Fibroblast of villous mesenchyme (primary cell): ENCODE results near the gene POU2F2. TPM values are rescaled to one million over a fixed set of nuclear protein-coding genes. Genes with fewer than 3 reads are reported as not detected.

Experiments
- DNase-seq: peaks from one replicate; pipeline ENCODE4 v3.0.0-alpha.2; 2010; ENCODE audit warnings: low read depth
- H3K4me3 ChIP-seq: 2 replicates; pipeline ENCODE4 v1.5.1; 2011; ENCODE audit warnings: low read depth, mild to moderate bottlenecking, low read length
- CTCF ChIP-seq: IDR thresholded peaks from 2 replicates; pipeline ENCODE4 v1.5.1; 2012; ENCODE audit warnings: low read depth, mild to moderate bottlenecking, low read length; ENCODE audit not compliant: insufficient read depth
- total RNA-seq: library from RNA; depleted of rRNA; stranded (reverse); fragments of >200 nt; gene quantifications from 2 replicates; pipeline ENCODE4 v1.2.3, GENCODE V29; 2012

The POU2F2 gene
- total RNA-seq, 1 donor: 1.3 TPM

- DNase-seq: no peak
These were observed 36.4 kb downstream of the POU2F2 start for GRCh38 chr19:42095814-42096230.

GRCh38 chr19:42095142-42095813, 37.0 kb downstream of the POU2F2 start:
- TF ChIP-seq CTCF: no peak
- H3K4me3 ChIP-seq: no peak overlapping the region
- no peak for DNase-seq

More at GRCh38 chr19:42095814-42096230, 36.4 kb downstream of the POU2F2 start:
- no peak for TF ChIP-seq CTCF
- no peak overlapping the region for H3K4me3 ChIP-seq

GRCh38 chr19:42093926-42094325, 38.3 kb downstream of the POU2F2 start:
- TF ChIP-seq CTCF: no peak
- DNase-seq: no peak
- no peak overlapping the region for H3K4me3 ChIP-seq

- DNase-seq: no peak
These were observed 38.7 kb downstream of the POU2F2 start for GRCh38 chr19:42093505-42093904.

GRCh38 chr19:42092350-42092749, 39.9 kb downstream of the POU2F2 start:
- no peak for DNase-seq
- peak; percentile 53 for TF ChIP-seq CTCF
- no peak overlapping the region for H3K4me3 ChIP-seq

More at GRCh38 chr19:42093505-42093904, 38.7 kb downstream of the POU2F2 start:
- TF ChIP-seq CTCF: no peak
- H3K4me3 ChIP-seq: no peak overlapping the region

- no peak for TF ChIP-seq CTCF
- no peak for DNase-seq
- H3K4me3 ChIP-seq: no peak overlapping the region
These were observed 40.5 kb downstream of the POU2F2 start for GRCh38 chr19:42091742-42092141.

GRCh38 chr19:42091300-42091699, 40.9 kb downstream of the POU2F2 start:
- TF ChIP-seq CTCF: no peak
- DNase-seq: no peak
- H3K4me3 ChIP-seq: no peak overlapping the region
